HCT116 (cell line): ENCODE results near the gene PSMD2. TPM values are rescaled to one million over a fixed set of nuclear protein-coding genes. Genes with fewer than 3 reads are reported as not detected.

Experiments used
- ATAC-seq: fragments of 200-7000 bp; cut with Tn5 transposase; 2 replicates; pipeline ENCODE4 v1.9.1; 2020; ENCODE audit warnings: mild to moderate bottlenecking, moderate library complexity
- BruUV-seq: library from RNA; stranded (reverse); fragments of 400-500 nt; replicated peaks from 2 replicates; lab custom pipeline; 2021; lab: Mats Ljungman, UMichigan
- CTCF ChIA-PET: fragments of 300-600 bp; sonication (Branson Sonifier 250); formaldehyde crosslinking; loops from one replicate; lab custom pipeline; 2021; ENCODE audit warnings: antibody characterized with exemption; lab: Charles Lee
- POLR2A ChIA-PET: fragments of 300-600, 350-600 bp; sonication (Branson Sonifier 250); formaldehyde crosslinking; loops from one replicate; lab custom pipeline; 2021; ENCODE audit warnings: antibody characterized with exemption; lab: Charles Lee
- RAD21 ChIA-PET, 2 experiments: fragments of 300-600 bp; sonication (Branson Sonifier 250); formaldehyde crosslinking; loops; one replicate each; lab custom pipeline; 2023; ENCODE audit warnings: low total read pairs in 2 of 2; ENCODE audit not compliant: uncharacterized antibody in 2 of 2, unreplicated experiment in 2 of 2, low non-redundant PET in 1 of 2; lab: Charles Lee
- DNase-seq: peaks from one replicate; pipeline ENCODE4 v3.0.0-alpha.2; 2010; ENCODE audit warnings: low read depth, low spot score
- H2AFZ ChIP-seq: fragments of 200-600 bp; shearing (Covaris generic), sonication (generic); 2 replicates; pipeline ENCODE4 v1.6.1; 2017; ENCODE audit warnings: low read depth, mixed run types, mixed read lengths, antibody characterized with exemption, low read length; ENCODE audit not compliant: poor library complexity, severe bottlenecking
- H3K27ac ChIP-seq: 2 replicates; pipeline ENCODE4 v1.5.1; 2012; ENCODE audit warnings: low read depth, low read length
- H3K27me3 ChIP-seq: fragments of 200-600 bp; sonication (generic); 2 replicates; pipeline ENCODE4 v1.6.1; 2016; ENCODE audit warnings: mixed run types, low read length, mixed read lengths; ENCODE audit not compliant: insufficient read depth
- H3K36me3 ChIP-seq, 2 experiments: fragments of 200-500 bp in 1 of 2; fragments of 200-600 bp in 1 of 2; sonication (Bioruptor generic) in 1 of 2; sonication (generic) in 1 of 2; 2 replicates each; pipeline versions ENCODE4 v1.5.1 to v1.6.1; 2014 to 2016; ENCODE audit warnings: low read length in 2 of 2, inconsistent platforms in 1 of 2, mixed read lengths in 1 of 2, mixed run types in 1 of 2; ENCODE audit not compliant: insufficient read depth in 2 of 2, control insufficient read depth in 1 of 2
- H3K4me1 ChIP-seq, 2 experiments: fragments of 200-600 bp in 1 of 2; sonication (generic) in 1 of 2; 2 replicates each; pipeline versions ENCODE4 v1.5.1 to v1.6.1; 2012 to 2017; ENCODE audit warnings: low read length in 2 of 2, inconsistent platforms in 1 of 2, mild to moderate bottlenecking in 1 of 2, mixed read lengths in 1 of 2, mixed run types in 1 of 2, moderate library complexity in 1 of 2; ENCODE audit not compliant: insufficient read depth in 2 of 2, control insufficient read depth in 1 of 2
- H3K4me2 ChIP-seq: fragments of 200-600 bp; sonication (generic); 2 replicates; pipeline ENCODE4 v1.6.1; 2017; ENCODE audit warnings: mixed run types, low read length, mixed read lengths
- H3K4me3 ChIP-seq, 2 experiments: fragments of 200-600 bp in 1 of 2; sonication (generic) in 1 of 2; replicated peaks in 1 of 2; 2 replicates each; pipeline ENCODE4 v1.5.1; 2011 to 2016; ENCODE audit warnings: low read length in 2 of 2, control low read depth in 1 of 2, low read depth in 1 of 2, mild to moderate bottlenecking in 1 of 2, mixed read lengths in 1 of 2, mixed run types in 1 of 2
- H3K79me2 ChIP-seq: fragments of 200-600 bp; sonication (generic); 2 replicates; pipeline ENCODE4 v1.6.1; 2017; ENCODE audit warnings: mild to moderate bottlenecking, mixed run types, low read length, moderate library complexity, mixed read lengths; ENCODE audit not compliant: insufficient read depth
- H3K9ac ChIP-seq: fragments of 200-600 bp; sonication (generic); 2 replicates; pipeline ENCODE4 v1.6.1; 2016; ENCODE audit warnings: low read length, mixed read lengths
- H3K9me2 ChIP-seq: fragments of 200-600 bp; sonication (generic), shearing (Covaris generic); 2 replicates; pipeline ENCODE4 v1.6.1; 2017; ENCODE audit warnings: mixed run types, mild to moderate bottlenecking, moderate library complexity; ENCODE audit not compliant: insufficient read depth
- H3K9me3 ChIP-seq, 2 experiments: fragments of 200-500 bp in 1 of 2; fragments of 200-600 bp in 1 of 2; sonication (Bioruptor generic) in 1 of 2; sonication (generic) in 1 of 2; 2 replicates each; pipeline ENCODE4 v1.6.1; 2014 to 2017; ENCODE audit warnings: low read length in 2 of 2, mixed read lengths in 2 of 2, inconsistent platforms in 1 of 2, low read depth in 1 of 2, mild to moderate bottlenecking in 1 of 2, mixed run types in 1 of 2, moderate library complexity in 1 of 2; ENCODE audit not compliant: control insufficient read depth in 1 of 2, insufficient read depth in 1 of 2
- H4K20me1 ChIP-seq: fragments of 200-600 bp; sonication (generic), shearing (Covaris generic); 2 replicates; pipeline ENCODE4 v1.6.1; 2017; ENCODE audit warnings: mixed run types, mild to moderate bottlenecking, moderate library complexity; ENCODE audit not compliant: insufficient read depth
- ATF3 ChIP-seq: IDR thresholded peaks from 2 replicates; pipeline ENCODE4 v1.6.1; 2012
- CBX3 ChIP-seq: IDR thresholded peaks from 2 replicates; pipeline ENCODE4 v1.6.1; 2012; ENCODE audit warnings: low read depth
- CTCF ChIP-seq, 3 experiments: fragments of 200-600 bp in 1 of 3; sonication (generic) in 1 of 3; IDR thresholded peaks in 2 of 3; conservative IDR thresholded peaks in 1 of 3; 2 replicates each; pipeline ENCODE4 v1.5.1; 2012 to 2017; ENCODE audit warnings: low read depth in 2 of 3, low read length in 2 of 3, antibody characterized with exemption in 1 of 3, borderline replicate concordance in 1 of 3, control low read depth in 1 of 3, mild to moderate bottlenecking in 1 of 3, mixed read lengths in 1 of 3, mixed run types in 1 of 3, moderate library complexity in 1 of 3; ENCODE audit not compliant: insufficient read depth in 1 of 3
- EGR1 ChIP-seq: IDR thresholded peaks from 2 replicates; pipeline ENCODE4 v1.6.1; 2012; ENCODE audit warnings: low read depth
- EZH2phosphoT487 ChIP-seq: fragments of 200-600 bp; IDR thresholded peaks from 2 replicates; pipeline ENCODE4 v1.6.1; 2018; ENCODE audit warnings: antibody characterized with exemption, borderline replicate concordance
- JUND ChIP-seq: IDR thresholded peaks from 2 replicates; pipeline ENCODE4 v1.6.1; 2012
- POLR2A ChIP-seq: IDR thresholded peaks from 2 replicates; pipeline ENCODE4 v1.7.0; 2011; ENCODE audit warnings: borderline replicate concordance; ENCODE audit not compliant: insufficient read depth, insufficient read length; ENCODE audit errors: extremely low read depth
- POLR2AphosphoS5 ChIP-seq: IDR thresholded peaks from 2 replicates; pipeline ENCODE4 v1.6.1; 2011; ENCODE audit warnings: mild to moderate bottlenecking, low read depth, low read length, moderate library complexity
- REST ChIP-seq: IDR thresholded peaks from 2 replicates; pipeline ENCODE4 v1.6.1; 2012; ENCODE audit warnings: low read depth
- TCF7L2 ChIP-seq: IDR thresholded peaks from 2 replicates; pipeline ENCODE4 v1.7.0; 2011; ENCODE audit warnings: borderline replicate concordance, inconsistent platforms; ENCODE audit not compliant: insufficient read depth, insufficient read length; ENCODE audit errors: extremely low read depth
- YY1 ChIP-seq: IDR thresholded peaks from 2 replicates; pipeline ENCODE4 v1.6.1; 2011; ENCODE audit warnings: low read length, low read depth, moderate library complexity, mild to moderate bottlenecking; ENCODE audit not compliant: insufficient replicate concordance; ENCODE audit errors: extremely low read depth
- ZBTB33 ChIP-seq: IDR thresholded peaks from 2 replicates; pipeline ENCODE4 v1.6.1; 2011; ENCODE audit warnings: mild to moderate bottlenecking, low read length, moderate library complexity; ENCODE audit not compliant: insufficient replicate concordance; ENCODE audit errors: extremely low read depth
- ZFX ChIP-seq: fragments of 450-650 bp; IDR thresholded peaks from 2 replicates; pipeline ENCODE4 v1.6.1; 2017
- ZNF274 ChIP-seq: fragments of 200-500 bp; sonication (Bioruptor generic); IDR thresholded peaks from 2 replicates; pipeline ENCODE4 v1.6.1; 2014; ENCODE audit warnings: mild to moderate bottlenecking, low read depth, low read length, inconsistent platforms
- intact Hi-C: fragments of 100-400 bp; cut with micrococcal nuclease; formaldehyde crosslinking; loops from 2 replicates; pipeline ENCODE4 v1.10.0; 2022
- total RNA-seq: library from RNA; stranded (reverse); gene quantifications from one replicate; pipeline ENCODE4 v1.2.1, GENCODE V29; 2021; ENCODE audit not compliant: unreplicated experiment

PSMD2 gene
- total RNA-seq, 1 experiment from 2014 or later = 402 TPM

- ChIA-PET RAD21 (no interaction called here), POLR2A (no interaction called here)
- intact Hi-C loops = no loop called here
Observed at GRCh38 chr3:184322731-184323487, 23.9 kb downstream of the PSMD2 start.

More at GRCh38 chr3:184322731-184323487, 23.9 kb downstream of the PSMD2 start:
- Histone ChIP-seq H4K20me1 (peaks cover 29% of the 10 kb centered on the region; the same call in 1 of the 2 replicates), H3K4me1 (peaks cover 24 to 29% of the 10 kb centered on the region in 2 experiments), H3K4me3 (no peak overlapping the region), H3K36me3 (peaks cover 70 to 81% of the 10 kb centered on the region in 2 experiments), H3K9ac (no peak overlapping the region), H2AFZ (no peak overlapping the region), H3K27ac (no peak overlapping the region), H3K4me2 (no peak overlapping the region), H3K9me3 (no peaks in the 10 kb centered on the region), H3K9me2 (no peaks in the 10 kb centered on the region), H3K79me2 (peaks cover 99% of the 10 kb centered on the region), H3K27me3 (no peaks in the 10 kb centered on the region)
- BruUV-seq = no TSS peak
- ATAC-seq = no peak
- CTCF ChIA-PET = no interaction called here
- no peak for DNase-seq
- TF ChIP-seq YY1 (no peak), REST (no peak), TCF7L2 (no peak), EGR1 (no peak), ZBTB33 (no peak), CBX3 (no peak), POLR2AphosphoS5 (no peak), CTCF (IDR thresholded peaks at IDR 0.05 in 2 of 3, conservative IDR thresholded peaks at IDR 0.05 in 1 of 3; ENCODE audit: borderline replicate concordance in 1 of 3, insufficient read depth in 1 of 3, low read depth in 2 of 3, low read length in 2 of 3) (no peak), ZFX (no peak), POLR2A (no peak), ATF3 (no peak), ZNF274 (no peak), JUND (no peak), EZH2phosphoT487 (no peak)
